ENCODE results near the gene HES6.

HES6 gene

GRCh38 chr2:238254095-238254723 lies 14.4 kb upstream of the HES6 start:
- DNase-seq (ENCODE audit: low read depth), result no peak

GRCh38 chr2:238252766-238253630 lies 13.2 kb upstream of the HES6 start:
- DNase-seq (ENCODE audit: low read depth), result no peak

- no peak for DNase-seq (ENCODE audit: low read depth)
Measured at GRCh38 chr2:238251986-238252385, 12.1 kb upstream of the HES6 start.

GRCh38 chr2:238251331-238251730 lies 11.5 kb upstream of the HES6 start:
- DNase-seq (ENCODE audit: low read depth), result no peak

- DNase-seq (ENCODE audit: low read depth), result no peak
Measured at GRCh38 chr2:238250896-238251295, 11.1 kb upstream of the HES6 start.

GRCh38 chr2:238247841-238248453 lies 8.1 kb upstream of the HES6 start:
- DNase-seq (ENCODE audit: low read depth), result no peak

- no peak for DNase-seq (ENCODE audit: low read depth)
Measured at GRCh38 chr2:238247002-238247822, 7.4 kb upstream of the HES6 start.

- DNase-seq (ENCODE audit: low read depth), result no peak
Measured at GRCh38 chr2:238244151-238244550, 4.3 kb upstream of the HES6 start.

- DNase-seq (ENCODE audit: low read depth), result no peak
Measured at GRCh38 chr2:238243496-238244076, 3.7 kb upstream of the HES6 start.

GRCh38 chr2:238242731-238243495 lies 3.1 kb upstream of the HES6 start:
- DNase-seq (ENCODE audit: low read depth), result no peak

- DNase-seq (ENCODE audit: low read depth), result no peak
Measured at GRCh38 chr2:238241970-238242369, 2.1 kb upstream of the HES6 start.

- no peak for DNase-seq (ENCODE audit: low read depth)
Measured at GRCh38 chr2:238240757-238241711, 1.2 kb upstream of the HES6 start.

- no peak for DNase-seq (ENCODE audit: low read depth)
Measured at GRCh38 chr2:238239543-238239862, 335 bp downstream of the HES6 start.

GRCh38 chr2:238238766-238239542 lies 884 bp downstream of the HES6 start:
- DNase-seq (ENCODE audit: low read depth), result no peak

- DNase-seq (ENCODE audit: low read depth), result no peak
Measured at GRCh38 chr2:238238311-238238765, 1.5 kb downstream of the HES6 start.

- DNase-seq (ENCODE audit: low read depth), result no peak
Measured at GRCh38 chr2:238237431-238238135, 2.3 kb downstream of the HES6 start.

- no peak for DNase-seq (ENCODE audit: low read depth)
Measured at GRCh38 chr2:238236571-238236970, 3.3 kb downstream of the HES6 start.

GRCh38 chr2:238235856-238236255 lies 4.0 kb downstream of the HES6 start:
- no peak for DNase-seq (ENCODE audit: low read depth)

GRCh38 chr2:238235331-238235732 lies 4.5 kb downstream of the HES6 start:
- no peak for DNase-seq (ENCODE audit: low read depth)

Data from GM04503 (cell line).